ENCODE data around the gene CDH13. TPM values are rescaled to one million over a fixed set of nuclear protein-coding genes. Genes with fewer than 3 reads are reported as not detected.

The CDH13 gene
- polyA plus RNA-seq, 2 of the 4 experiments (the other 2 are of a cell fraction), result not detected

- ChIA-PET POLR2A (no interaction called here), CTCF (interaction anchor here (1.1 kb wide), 1 partner anchor 235 kb away, joined by 3 read pairs; no protein-coding TSS in a partner anchor)
- H3K4me1 ChIP-seq, result no peaks in the 10 kb centered on the region
- WGBS (ENCODE audit: missing lambda C conversion rate), result 2% methylated on average over 6 of the region's 6 CpGs
- DNase-seq (ENCODE audit: low read depth in 1 of 2, low spot score in 1 of 2) (no peak), ATAC-seq (no peak), FAIRE-seq (no peak)
- TF ChIP-seq EHF (CRISPR knock-in tag; IDR thresholded peaks at IDR 0.05) (no peak), SMC3 (IDR thresholded peaks at IDR 0.05) (no peak), FOXS1 (CRISPR knock-in tag; IDR thresholded peaks at IDR 0.05) (no peak), BHLHE40 (IDR thresholded peaks at IDR 0.05; ENCODE audit: low read depth, low read length) (no peak), RARB (CRISPR knock-in tag; IDR thresholded peaks at IDR 0.05) (no peak), JUN (IDR thresholded peaks at IDR 0.05) (no peak), NFE2L2 (conservative IDR thresholded peaks at IDR 0.05; ENCODE audit: low read length) (no peak), HOXB13 (CRISPR knock-in tag; IDR thresholded peaks at IDR 0.05; ENCODE audit: low read depth) (no peak), CBX2 (IDR thresholded peaks at IDR 0.05; ENCODE audit: borderline replicate concordance, low read depth) (no peak), ZNF302 (CRISPR knock-in tag; IDR thresholded peaks at IDR 0.05) (no peak), HMGXB4 (CRISPR knock-in tag; IDR thresholded peaks at IDR 0.05; ENCODE audit: borderline replicate concordance) (no peak), E2F6 (IDR thresholded peaks at IDR 0.05; ENCODE audit: borderline replicate concordance, low read depth) (no peak), ZFP36 (IDR thresholded peaks at IDR 0.05; ENCODE audit: borderline replicate concordance, partially characterized antibody) (no peak), TFCP2L1 (CRISPR knock-in tag; IDR thresholded peaks at IDR 0.05) (no peak)
- no peak overlapping the region for H3K27ac ChIP-seq
- no peaks in the 10 kb centered on the region for H3K9me3 ChIP-seq
- H3K4me3 ChIP-seq, result no peak overlapping the region
- H3K4me2 ChIP-seq, result no peak overlapping the region
These were observed 584.9 kb downstream of the CDH13 start for GRCh38 chr16:83211711-83212110.

GRCh38 chr16:83212301-83212841 lies 585.6 kb downstream of the CDH13 start:
- CTCF ChIA-PET, result interaction anchor here (1.1 kb wide), 1 partner anchor 234 kb away, joined by 3 read pairs; no protein-coding TSS in a partner anchor
- Histone ChIP-seq H3K4me1 (no peaks in the 10 kb centered on the region), H3K4me2 (no peak overlapping the region), H3K9me3 (no peaks in the 10 kb centered on the region), H3K4me3 (no peak overlapping the region), H3K27ac (no peak overlapping the region)
- no peak for DNase-seq (ENCODE audit: low read depth in 1 of 2, low spot score in 1 of 2)
- no peak for FAIRE-seq
- no peak for ATAC-seq
- POLR2A ChIA-PET, result no interaction called here
- TF ChIP-seq KDM5A (IDR thresholded peaks at IDR 0.05) (no peak), HEYL (CRISPR knock-in tag; IDR thresholded peaks at IDR 0.05) (no peak), EHF (CRISPR knock-in tag; IDR thresholded peaks at IDR 0.05) (no peak), ZNF302 (CRISPR knock-in tag; IDR thresholded peaks at IDR 0.05) (no peak), EP300 (IDR thresholded peaks at IDR 0.05) (no peak), CEBPB (IDR thresholded peaks at IDR 0.05) (no peak), CBX2 (IDR thresholded peaks at IDR 0.05; ENCODE audit: borderline replicate concordance, low read depth) (no peak), ATOH8 (CRISPR knock-in tag; IDR thresholded peaks at IDR 0.05; ENCODE audit: low read depth) (no peak), NFE2L2 (conservative IDR thresholded peaks at IDR 0.05; ENCODE audit: low read length) (no peak), RAD21 (conservative IDR thresholded peaks at IDR 0.05 in 1 of 2, IDR thresholded peaks at IDR 0.05 in 1 of 2) (no peak), RARB (CRISPR knock-in tag; IDR thresholded peaks at IDR 0.05) (no peak), HES2 (IDR thresholded peaks at IDR 0.05) (no peak), HOXB5 (CRISPR knock-in tag; IDR thresholded peaks at IDR 0.05) (no peak)
- WGBS (ENCODE audit: missing lambda C conversion rate), result 5% methylated on average over 5 of the region's 5 CpGs
